Fibroblast of lung (primary cell): ENCODE data around the gene FBXL17. TPM values are rescaled to one million over a fixed set of nuclear protein-coding genes. Genes with fewer than 3 reads are reported as not detected.

Experiments
- DNase-seq, 2 donors: peaks; one replicate each; pipeline versions ENCODE4 v3.0.0 to v3.0.0-alpha.2; 2010; ENCODE audit warnings: low read depth in 2 of 2
- H2AFZ ChIP-seq: 2 replicates; pipeline ENCODE4 v1.5.1; 2012; ENCODE audit warnings: low read length, control low read depth, inconsistent platforms
- H3K27ac ChIP-seq: 2 replicates; pipeline ENCODE4 v1.5.1; 2011; ENCODE audit warnings: low read length, control low read depth; ENCODE audit not compliant: insufficient read depth
- H3K27me3 ChIP-seq: 2 replicates; pipeline ENCODE4 v1.5.1; 2011; ENCODE audit warnings: mild to moderate bottlenecking, low read length; ENCODE audit not compliant: control insufficient read depth, insufficient read depth
- H3K36me3 ChIP-seq: 2 replicates; pipeline ENCODE4 v1.5.1; 2011; ENCODE audit warnings: low read length; ENCODE audit not compliant: control insufficient read depth, insufficient read depth
- H3K4me1 ChIP-seq: 2 replicates; pipeline ENCODE4 v1.5.1; 2011; ENCODE audit warnings: low read length; ENCODE audit not compliant: control insufficient read depth, insufficient read depth; ENCODE audit errors: extremely low read depth
- H3K4me2 ChIP-seq: 2 replicates; pipeline ENCODE4 v1.5.1; 2011; ENCODE audit warnings: low read length, control low read depth; ENCODE audit not compliant: insufficient read depth; ENCODE audit errors: extremely low read depth
- H3K4me3 ChIP-seq, 4 experiments: fragments of 200-600 bp in 1 of 4; sonication (generic) in 1 of 4; replicated peaks in 1 of 4; 2 replicates each; pipeline ENCODE4 v1.5.1; 2011 to 2016; ENCODE audit warnings: low read length in 4 of 4, low read depth in 3 of 4, mild to moderate bottlenecking in 3 of 4, control low read depth in 2 of 4, inconsistent platforms in 1 of 4, mixed read lengths in 1 of 4; ENCODE audit not compliant: insufficient read depth in 1 of 4; ENCODE audit errors: control extremely low read depth in 1 of 4
- H3K79me2 ChIP-seq: 2 replicates; pipeline ENCODE4 v1.5.1; 2012; ENCODE audit warnings: mild to moderate bottlenecking, low read length, inconsistent platforms; ENCODE audit not compliant: control insufficient read depth, insufficient read depth
- H3K9ac ChIP-seq: 2 replicates; pipeline ENCODE4 v1.5.1; 2011; ENCODE audit warnings: mild to moderate bottlenecking, low read length, control low read depth; ENCODE audit not compliant: insufficient read depth
- H3K9me3 ChIP-seq: 2 replicates; pipeline ENCODE4 v1.5.1; 2012; ENCODE audit warnings: low read depth, low read length; ENCODE audit not compliant: control insufficient read depth, insufficient read depth
- H4K20me1 ChIP-seq: 2 replicates; pipeline ENCODE4 v1.5.1; 2011; ENCODE audit warnings: low read length; ENCODE audit not compliant: control insufficient read depth, insufficient read depth; ENCODE audit errors: extremely low read depth
- EZH2 ChIP-seq: IDR thresholded peaks from 2 replicates; pipeline ENCODE4 v1.5.1; 2012; ENCODE audit warnings: low read length, control low read depth, mild to moderate bottlenecking; ENCODE audit errors: missing control alignments
- polyA plus RNA-seq, 2 donors: library from polyadenylated mRNA; depleted of rRNA in 1 of 2; stranded (reverse) in 1 of 2; unstranded in 1 of 2; fragments of >200 nt; gene quantifications; 2 replicates each; pipeline ENCODE4 v1.2.1, GENCODE V29; 2011 to 2012; ENCODE audit warnings: missing spikeins in 1 of 2
- total RNA-seq: library from RNA; depleted of rRNA; stranded (reverse); fragments of >200 nt; gene quantifications from 2 replicates; pipeline ENCODE4 v1.2.1, GENCODE V29; 2014
- TF ChIP-seq, protein P1 (sequence below), 2 donors: IDR thresholded peaks in 1 of 2; conservative IDR thresholded peaks in 1 of 2; 1 replicate in 1 of 2; 2 replicates in 1 of 2; pipeline ENCODE4 v1.5.1; 2011 to 2012; ENCODE audit warnings: low read length in 2 of 2, control low read depth in 1 of 2, inconsistent platforms in 1 of 2, low read depth in 1 of 2, mild to moderate bottlenecking in 1 of 2

The FBXL17 gene
- total and polyA plus RNA-seq, 2 donors (not counting 1 experiment from before 2014, with no cell fraction given) = 7.1 to 8.3 TPM

DNA sequence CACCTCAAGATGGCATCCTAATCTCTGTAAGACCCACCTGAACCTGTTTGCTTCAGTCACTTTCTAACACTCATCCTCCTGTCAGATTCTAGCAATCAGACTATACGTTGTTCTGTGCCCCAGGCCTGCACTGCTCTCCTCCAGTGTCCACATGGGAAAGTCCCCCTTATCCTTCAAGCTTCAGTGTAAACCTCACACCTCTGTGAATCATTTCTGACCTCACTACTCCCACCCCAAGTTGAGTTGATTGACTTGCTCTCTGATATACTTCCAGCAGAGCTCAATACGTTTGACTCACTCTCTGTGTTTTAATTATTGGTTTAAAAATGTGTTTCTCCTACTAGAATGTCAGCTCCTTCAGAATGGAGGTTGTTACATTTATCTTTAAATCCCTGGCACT lies 240.2 kb downstream of the FBXL17 start:
- Histone ChIP-seq H3K79me2 (no peaks in the 10 kb centered on the region), H4K20me1 (no peaks in the 10 kb centered on the region), H3K27me3 (no peaks in the 10 kb centered on the region), H2AFZ (no peak overlapping the region), H3K4me3 (no peak overlapping the region), H3K4me1 (no peaks in the 10 kb centered on the region), H3K27ac (no peak overlapping the region), H3K9ac (no peak overlapping the region), H3K4me2 (no peak overlapping the region), H3K36me3 (no peaks in the 10 kb centered on the region), H3K9me3 (no peaks in the 10 kb centered on the region)
- peak in 1 of 2 donors; percentile 50 for DNase-seq
- TF ChIP-seq EZH2 = no peak
- TF ChIP-seq, protein P1, sequence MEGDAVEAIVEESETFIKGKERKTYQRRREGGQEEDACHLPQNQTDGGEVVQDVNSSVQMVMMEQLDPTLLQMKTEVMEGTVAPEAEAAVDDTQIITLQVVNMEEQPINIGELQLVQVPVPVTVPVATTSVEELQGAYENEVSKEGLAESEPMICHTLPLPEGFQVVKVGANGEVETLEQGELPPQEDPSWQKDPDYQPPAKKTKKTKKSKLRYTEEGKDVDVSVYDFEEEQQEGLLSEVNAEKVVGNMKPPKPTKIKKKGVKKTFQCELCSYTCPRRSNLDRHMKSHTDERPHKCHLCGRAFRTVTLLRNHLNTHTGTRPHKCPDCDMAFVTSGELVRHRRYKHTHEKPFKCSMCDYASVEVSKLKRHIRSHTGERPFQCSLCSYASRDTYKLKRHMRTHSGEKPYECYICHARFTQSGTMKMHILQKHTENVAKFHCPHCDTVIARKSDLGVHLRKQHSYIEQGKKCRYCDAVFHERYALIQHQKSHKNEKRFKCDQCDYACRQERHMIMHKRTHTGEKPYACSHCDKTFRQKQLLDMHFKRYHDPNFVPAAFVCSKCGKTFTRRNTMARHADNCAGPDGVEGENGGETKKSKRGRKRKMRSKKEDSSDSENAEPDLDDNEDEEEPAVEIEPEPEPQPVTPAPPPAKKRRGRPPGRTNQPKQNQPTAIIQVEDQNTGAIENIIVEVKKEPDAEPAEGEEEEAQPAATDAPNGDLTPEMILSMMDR (conservative IDR thresholded peaks at IDR 0.05 in 1 of 2, IDR thresholded peaks at IDR 0.05 in 1 of 2; ENCODE audit: low read depth in 1 of 2, low read length in 2 of 2) = no peak

DNA sequence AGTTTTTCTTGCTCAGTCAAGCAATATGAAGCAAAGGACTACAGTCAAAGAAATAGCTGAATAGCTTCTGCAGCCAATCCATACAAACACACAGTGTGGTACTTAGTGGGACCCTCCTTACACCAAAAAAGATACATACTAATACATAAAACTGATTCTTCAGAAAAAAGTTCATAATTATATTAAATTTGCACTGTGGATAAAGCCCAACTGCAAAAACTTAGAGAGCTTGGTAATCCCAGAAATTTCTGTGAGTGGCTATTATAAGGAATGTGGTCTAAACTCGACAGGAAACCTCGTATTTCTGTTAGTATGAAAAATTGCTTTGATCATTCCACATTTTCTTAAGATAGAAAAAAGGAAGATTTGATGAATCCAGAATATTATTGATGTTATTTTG lies 245.4 kb downstream of the FBXL17 start:
- no peak overlapping the region for H3K9ac ChIP-seq
- no peaks in the 10 kb centered on the region for H4K20me1 ChIP-seq
- TF ChIP-seq EZH2 = no peak
- TF ChIP-seq, protein P1 (conservative IDR thresholded peaks at IDR 0.05 in 1 of 2, IDR thresholded peaks at IDR 0.05 in 1 of 2; ENCODE audit: low read depth in 1 of 2, low read length in 2 of 2) = no peak
- no peaks in the 10 kb centered on the region for H3K36me3 ChIP-seq
- no peaks in the 10 kb centered on the region for H3K79me2 ChIP-seq
- no peak overlapping the region for H3K27ac ChIP-seq
- H3K4me1 ChIP-seq = no peaks in the 10 kb centered on the region
- H3K27me3 ChIP-seq = no peaks in the 10 kb centered on the region
- DNase-seq = no peak
- no peak overlapping the region for H3K4me2 ChIP-seq
- H2AFZ ChIP-seq = no peak overlapping the region
- H3K9me3 ChIP-seq = no peaks in the 10 kb centered on the region
- no peak overlapping the region for H3K4me3 ChIP-seq

DNA sequence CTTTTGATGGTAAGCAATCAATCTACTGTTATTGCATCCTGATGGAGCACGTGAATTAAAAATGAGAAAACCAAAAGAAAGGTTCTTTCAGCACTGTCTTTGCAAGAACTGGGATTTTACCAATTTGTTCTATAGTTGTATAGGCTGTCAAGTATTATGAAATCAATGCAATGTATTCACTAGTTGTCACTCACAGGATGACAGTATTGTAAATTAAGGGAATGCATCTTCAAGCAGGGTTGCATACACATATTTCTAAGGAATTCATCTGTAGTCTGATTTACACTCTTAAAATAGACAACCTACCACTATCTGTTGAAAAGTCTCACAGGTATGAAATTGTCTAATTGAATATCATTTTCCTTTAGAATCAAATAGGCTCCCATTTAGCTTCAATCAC lies 252.8 kb downstream of the FBXL17 start:
- Histone ChIP-seq H3K4me3 (no peak overlapping the region), H3K79me2 (no peaks in the 10 kb centered on the region), H3K9me3 (no peaks in the 10 kb centered on the region), H2AFZ (no peak overlapping the region), H3K27me3 (no peaks in the 10 kb centered on the region), H3K27ac (no peak overlapping the region), H3K36me3 (no peaks in the 10 kb centered on the region), H4K20me1 (no peaks in the 10 kb centered on the region), H3K4me1 (no peaks in the 10 kb centered on the region), H3K9ac (no peak overlapping the region), H3K4me2 (no peak overlapping the region)
- TF ChIP-seq, protein P1 (conservative IDR thresholded peaks at IDR 0.05 in 1 of 2, IDR thresholded peaks at IDR 0.05 in 1 of 2; ENCODE audit: low read depth in 1 of 2, low read length in 2 of 2) = no peak
- TF ChIP-seq EZH2 = no peak
- DNase-seq = no peak
